GM20431 (cell line): Measurements from ENCODE around the gene MARK2.
"Not testable (repeated sequence)": the region's sequence is repeated elsewhere in the genome, so short reads cannot be mapped to it uniquely, and the experiment has no call there.

Experiments
- in situ Hi-C: fragments of 300-500 bp; cut with MseI, MboI; formaldehyde crosslinking; loops from one replicate; pipeline ENCODE4 v1.15.0; 2020; ENCODE audit warnings: low sequenced_read_pairs; ENCODE audit not compliant: unreplicated experiment

MARK2 gene

GRCh38 chr11:63838678-63839507 is at the start of gene MARK2:
Gene MARK2, plus strand, starts transcription at chr11:63839110. Its CDS starts 397 bp downstream, at chr11:63839507.
- in situ Hi-C loops = loop anchor here (10.0 kb wide), 1 partner anchor 306 kb away; no protein-coding TSS in a partner anchor

DNA sequence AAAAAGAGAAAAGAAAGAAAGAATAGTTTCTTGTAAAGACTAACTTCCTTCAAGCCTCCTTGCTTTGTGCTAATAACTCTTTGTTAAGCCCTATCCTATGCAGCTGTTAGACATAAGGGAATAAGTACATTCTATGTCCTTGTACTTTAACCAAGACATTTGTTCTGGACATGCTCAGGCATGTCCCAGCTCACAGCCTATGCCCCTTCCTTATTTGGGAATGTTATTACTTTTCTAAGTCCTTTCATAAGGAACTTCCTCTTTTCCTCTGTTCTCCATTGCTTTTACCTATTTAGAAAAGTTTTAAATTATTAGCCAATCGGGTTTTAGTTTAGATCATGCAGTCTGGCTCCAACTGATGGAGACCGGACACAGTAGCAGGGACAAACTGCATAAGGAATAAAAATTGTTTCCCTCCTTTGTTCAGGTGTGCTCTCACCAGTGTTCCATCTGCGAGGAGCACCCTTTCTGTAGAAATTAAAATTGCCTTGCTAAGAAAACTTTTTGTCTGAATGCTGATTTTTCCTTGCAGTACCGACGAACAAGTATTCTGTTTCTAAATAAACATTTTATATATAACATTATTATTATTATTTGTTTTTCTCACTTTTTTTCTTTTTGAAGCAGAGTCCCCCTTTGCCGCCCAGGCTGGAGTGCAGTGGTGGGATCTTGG is 47.3 kb upstream of the MARK2 start:
- in situ Hi-C loops = no loop called here

DNA sequence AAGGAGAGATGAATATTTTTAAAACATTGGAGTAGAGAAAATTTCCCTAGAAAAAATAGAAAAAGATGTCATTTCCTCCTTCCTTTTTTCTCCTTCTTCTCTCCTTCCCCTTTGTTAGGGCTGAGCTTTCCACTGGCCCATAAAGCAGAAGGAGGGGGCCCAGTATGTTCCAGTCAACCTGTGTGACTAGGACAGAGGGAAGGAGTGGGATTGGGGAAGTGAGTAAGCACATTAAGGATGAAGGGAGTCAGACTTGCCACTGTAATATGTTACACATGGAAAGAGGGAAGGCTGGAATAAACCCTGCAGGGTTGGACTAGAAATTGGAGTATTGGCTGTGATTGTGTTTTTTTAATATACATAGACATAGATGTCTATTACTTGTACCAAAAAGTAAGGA is 45.7 kb upstream of the MARK2 start:
- in situ Hi-C loops = no loop called here

DNA sequence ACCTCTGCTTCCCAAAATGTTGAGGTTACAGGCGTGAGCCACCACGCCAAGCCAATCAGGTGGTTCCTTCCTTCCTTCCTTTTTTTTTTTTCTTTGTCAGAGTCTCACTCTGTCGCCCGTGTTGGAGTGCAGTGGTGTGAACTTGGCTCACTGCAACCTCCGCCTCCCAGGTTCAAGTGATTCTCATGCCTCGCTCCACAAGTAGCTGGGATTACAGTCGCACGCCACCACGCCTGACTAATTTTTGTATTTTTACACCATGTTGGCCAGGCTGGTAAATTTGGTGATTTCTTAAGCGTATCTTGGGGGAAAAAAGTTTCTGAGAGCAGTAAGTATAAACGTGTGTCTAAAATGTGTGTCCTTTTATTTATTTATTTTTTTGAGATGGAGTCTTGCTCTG is 43.8 kb upstream of the MARK2 start:
- in situ Hi-C loops = no loop called here

DNA sequence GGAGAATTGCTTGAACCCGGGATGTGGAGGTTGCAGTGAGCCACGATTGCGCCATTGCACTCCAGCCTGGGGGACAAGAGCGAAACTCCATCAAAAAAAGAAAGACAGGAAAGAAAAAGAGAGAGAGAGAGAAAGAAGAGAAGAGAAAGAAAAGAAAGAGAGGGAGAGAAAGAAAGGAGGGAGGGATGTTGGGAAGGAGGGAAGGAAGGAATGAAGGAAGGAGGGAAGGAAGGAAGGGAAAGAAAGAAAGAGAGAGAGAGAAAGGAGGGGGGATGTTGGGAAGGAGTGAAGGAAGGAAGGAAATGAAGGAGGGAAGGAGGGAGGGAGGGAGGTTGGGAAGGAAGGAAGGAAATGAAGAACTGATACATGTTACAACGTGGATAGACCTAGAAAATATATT is 38.0 kb upstream of the MARK2 start:
- in situ Hi-C loops = no loop called here

- in situ Hi-C loops = no loop called here
These were observed 36.1 kb upstream of the MARK2 start for GRCh38 chr11:63802637-63803414.

- in situ Hi-C loops = no loop called here
These were observed 34.7 kb upstream of the MARK2 start for GRCh38 chr11:63804259-63804658.

- in situ Hi-C loops = no loop called here
These were observed 33.0 kb upstream of the MARK2 start for GRCh38 chr11:63805844-63806415.

GRCh38 chr11:63810383-63810782 is 28.5 kb upstream of the MARK2 start:
- in situ Hi-C loops = not testable (repeated sequence)

DNA sequence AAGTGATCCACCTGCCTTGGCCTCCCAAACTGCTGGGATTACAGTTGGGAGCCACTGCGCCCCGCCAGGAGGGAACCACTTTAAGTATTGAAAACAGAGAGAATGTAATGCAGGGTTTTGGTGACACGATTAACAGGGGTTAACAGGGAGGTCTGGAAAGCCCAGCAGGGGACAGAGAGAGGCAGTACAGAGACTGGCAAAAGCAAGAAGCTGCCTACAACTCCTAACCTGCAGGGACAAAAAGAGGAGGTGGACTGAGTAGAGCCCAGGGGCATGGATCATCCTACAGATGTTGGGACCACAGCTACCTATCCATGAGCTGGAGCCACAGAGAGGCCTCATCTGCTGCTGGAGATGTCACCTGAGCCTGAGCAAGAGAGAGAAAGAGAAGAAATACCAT is 27.4 kb upstream of the MARK2 start:
- in situ Hi-C loops = no loop called here

GRCh38 chr11:63813035-63813562 is 25.8 kb upstream of the MARK2 start, which contains the start of gene SPINDOC:
Gene SPINDOC, plus strand, starts transcription at chr11:63813456. Its CDS starts 231 bp downstream, at chr11:63813687.
- in situ Hi-C loops = no loop called here

- in situ Hi-C loops = no loop called here
These were observed 25.1 kb upstream of the MARK2 start for GRCh38 chr11:63813563-63814382.

DNA sequence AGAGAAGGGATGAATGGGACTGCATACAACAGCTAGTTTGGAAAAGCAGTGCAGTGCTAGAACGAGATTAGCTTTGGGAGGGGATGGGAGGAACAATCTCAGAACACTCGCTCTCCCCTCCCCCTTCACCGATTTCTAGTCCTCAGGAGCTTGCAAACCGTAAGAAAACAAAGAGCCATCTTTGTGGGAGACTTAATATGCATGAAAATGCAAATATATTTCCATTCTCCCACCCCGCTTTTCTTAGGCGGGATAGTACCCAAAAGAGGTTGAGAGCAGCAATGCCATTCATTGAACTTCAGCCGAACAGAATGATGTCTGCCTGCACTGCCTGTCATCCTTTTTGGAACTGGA is 24.6 kb upstream of the MARK2 start:
- in situ Hi-C loops = no loop called here

DNA sequence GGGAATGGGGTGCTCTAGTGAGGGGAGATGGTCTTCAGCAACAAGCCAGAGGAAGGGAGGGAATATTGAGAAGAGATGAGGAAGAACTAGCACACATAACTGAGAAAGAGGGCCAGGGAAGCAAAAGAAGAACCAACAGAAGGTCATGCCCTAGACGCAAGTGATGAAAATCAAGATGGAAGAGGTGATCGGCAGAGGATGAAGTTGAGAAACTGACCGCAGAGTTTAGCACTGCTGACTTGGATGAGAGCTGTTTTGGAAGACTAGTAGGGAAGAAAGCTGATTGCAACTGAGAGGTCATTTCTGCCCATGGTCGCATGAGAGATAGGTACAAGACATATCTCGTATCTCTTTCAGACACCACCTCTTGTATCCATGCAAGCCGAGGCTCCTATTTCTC is 22.7 kb upstream of the MARK2 start:
- in situ Hi-C loops = no loop called here

- in situ Hi-C loops = no loop called here
These were observed 22.2 kb upstream of the MARK2 start for GRCh38 chr11:63816732-63817131.

DNA sequence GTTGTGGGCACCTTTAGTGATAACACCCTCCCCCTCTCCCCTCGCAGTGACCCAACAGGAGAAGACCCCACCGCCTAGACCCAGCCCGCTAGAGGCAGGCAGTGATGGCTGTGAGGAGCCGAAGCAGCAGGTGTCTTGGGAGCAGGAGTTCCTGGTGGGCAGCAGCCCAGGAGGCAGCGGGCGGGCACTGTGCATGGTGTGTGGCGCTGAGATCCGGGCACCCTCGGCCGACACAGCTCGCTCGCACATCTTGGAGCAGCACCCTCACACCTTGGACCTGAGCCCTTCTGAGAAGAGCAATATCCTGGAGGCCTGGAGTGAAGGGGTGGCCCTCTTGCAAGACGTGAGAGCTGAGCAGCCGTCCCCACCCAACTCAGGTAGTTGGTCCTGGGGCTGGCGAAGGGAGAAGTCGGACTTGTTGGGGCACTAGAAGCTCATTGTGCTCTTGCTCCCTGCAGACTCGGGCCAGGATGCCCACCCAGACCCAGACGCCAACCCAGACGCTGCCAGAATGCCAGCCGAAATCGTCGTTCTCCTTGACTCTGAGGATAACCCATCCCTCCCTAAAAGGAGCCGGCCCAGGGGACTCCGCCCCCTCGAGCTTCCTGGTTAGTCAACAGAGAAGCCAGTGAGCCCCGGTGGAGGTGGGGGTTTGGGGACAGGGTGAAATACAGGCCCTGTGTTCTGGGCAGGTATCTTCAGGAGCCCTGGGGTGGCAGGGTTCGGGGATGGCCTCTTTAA is 21.0 kb upstream of the MARK2 start:
- in situ Hi-C loops = no loop called here

- in situ Hi-C loops = no loop called here
These were observed 20.3 kb upstream of the MARK2 start for GRCh38 chr11:63818609-63819008.

DNA sequence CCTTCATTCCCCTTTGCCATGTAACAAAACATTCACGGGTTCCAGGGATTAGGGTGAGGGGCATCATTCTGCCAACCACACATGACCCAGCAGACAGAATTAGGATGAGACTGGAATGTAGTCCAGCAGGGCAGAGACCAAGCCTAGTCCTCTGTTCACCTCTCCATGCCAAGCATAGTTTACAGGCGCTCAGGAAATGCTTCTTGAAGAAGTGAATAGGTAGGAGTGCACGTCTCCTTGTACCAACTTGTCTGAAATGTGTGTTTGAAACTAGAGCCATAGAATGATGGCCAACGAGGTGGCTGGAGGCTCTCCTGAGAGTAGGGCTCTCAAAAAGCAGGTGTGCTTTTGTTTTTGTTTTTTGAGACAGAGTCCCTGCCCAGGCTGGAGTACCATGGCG is 17.5 kb upstream of the MARK2 start:
- in situ Hi-C loops = no loop called here
